Upper lobe of left lung (tissue), 6 donors: ENCODE data around the gene IL16. TPM values are rescaled to one million over a fixed set of nuclear protein-coding genes. Genes with fewer than 3 reads are reported as not detected.

Experiments used
- ATAC-seq, 2 donors: fragments of 200-7000 bp; cut with Tn5 transposase; one replicate each; pipeline ENCODE4 v1.9.1; 2022; ENCODE audit warnings: mild to moderate bottlenecking in 2 of 2, moderate library complexity in 2 of 2; ENCODE audit not compliant: low FRiP score in 2 of 2
- DNase-seq, 2 donors: peaks; one replicate each; pipeline ENCODE4 v3.0.0-alpha.2; 2019 to 2020
- H3K27ac ChIP-seq, 4 donors: fragments of 200-600 bp; sonication (generic); one replicate each; pipeline ENCODE4 v1.5.1; 2016 to 2019
- H3K27me3 ChIP-seq, 4 donors: fragments of 200-600 bp; sonication (generic); one replicate each; pipeline ENCODE4 v1.5.1; 2017 to 2019
- H3K36me3 ChIP-seq, 4 donors: fragments of 200-600 bp; sonication (generic); one replicate each; pipeline ENCODE4 v1.5.1; 2016 to 2019
- H3K4me1 ChIP-seq, 4 donors: fragments of 200-600 bp; sonication (generic); one replicate each; pipeline ENCODE4 v1.5.1; 2018 to 2019
- H3K4me3 ChIP-seq, 4 donors: fragments of 200-600 bp; sonication (generic); one replicate each; pipeline ENCODE4 v1.5.1; 2017 to 2019; ENCODE audit warnings: mild to moderate bottlenecking in 2 of 4, moderate library complexity in 1 of 4
- H3K9me3 ChIP-seq, 4 donors: fragments of 200-600 bp; sonication (generic); one replicate each; pipeline ENCODE4 v1.5.1; 2018 to 2019
- EP300 ChIP-seq, 4 donors: sonication (generic); formaldehyde crosslinking; IDR thresholded peaks; one replicate each; pipeline ENCODE4 v1.5.1; 2017; ENCODE audit warnings: antibody characterized with exemption in 4 of 4, control low read depth in 2 of 4
- POLR2A ChIP-seq, 4 donors: fragments of 450-650 bp; IDR thresholded peaks; one replicate each; pipeline ENCODE4 v1.5.1; 2016 to 2017; ENCODE audit warnings: antibody characterized with exemption in 4 of 4, mild to moderate bottlenecking in 2 of 4
- POLR2AphosphoS5 ChIP-seq, 2 donors: sonication (generic); formaldehyde crosslinking; IDR thresholded peaks; one replicate each; pipeline ENCODE4 v1.5.1; 2017; ENCODE audit warnings: antibody characterized with exemption in 2 of 2
- WGBS, 2 donors: methylation state at CpG; one replicate each; pipeline ENCODE4 v1.1.5; 2017 to 2018; 5-methylcytosine and 5-hydroxymethylcytosine counted together
- total RNA-seq, 6 donors: library from RNA; depleted of rRNA in 4 of 6; stranded (reverse); fragments of >200 nt in 4 of 6; gene quantifications; one replicate each; pipeline versions ENCODE4 v1.1.0 to v1.2.1, GENCODE V29; 2016 to 2021
- TF ChIP-seq, protein P1 (sequence below), 6 experiments: fragments of 450-650 bp in 4 of 6; fragments of 200-600 bp in 2 of 6; sonication (generic) in 2 of 6; IDR thresholded peaks; one replicate each; pipeline ENCODE4 v1.5.1; 2016 to 2019; ENCODE audit warnings: antibody characterized with exemption in 6 of 6
- donor health status: DM: no; HTN: no; CAD: no; lungs with moderate emphysema.
- donor health status: DM: no; HTN: yes; CAD: no; lungs with severe emphysema.

The IL16 gene
- total RNA-seq, 6 donors from 2014 or later: 18.9 to 102 (median 31.8) TPM

DNA sequence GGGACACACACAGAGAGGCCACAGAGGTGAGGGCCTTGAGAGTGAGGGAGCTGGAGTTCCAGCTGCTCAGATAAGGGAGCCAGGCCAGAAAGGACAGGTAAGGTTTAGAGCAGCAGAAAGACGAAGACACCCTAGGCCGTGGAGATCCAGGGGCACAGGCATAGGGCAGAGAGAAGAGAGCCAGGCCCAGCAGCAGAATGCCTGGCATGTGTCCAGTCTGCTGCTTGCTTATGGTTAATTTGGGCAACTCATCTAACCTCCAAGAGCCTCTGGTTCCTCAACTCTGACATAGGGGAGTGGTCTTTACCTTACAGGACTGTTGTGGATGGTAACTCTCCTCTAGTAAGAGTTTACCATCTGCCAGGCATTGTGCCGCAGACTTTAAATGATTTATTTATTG lies 91.4 kb downstream of the IL16 start:
- Histone ChIP-seq H3K36me3 (peaks cover 0 to 53% (median 4%) of the 10 kb centered on the region in 4 donors), H3K9me3 (no peaks in the 10 kb centered on the region), H3K27ac (no peak overlapping the region), H3K4me3 (no peak overlapping the region), H3K4me1 (no peaks in the 10 kb centered on the region), H3K27me3 (no peaks in the 10 kb centered on the region)
- DNase-seq: no peak
- ATAC-seq: no peak
- 87 to 100% methylated on average over 3 of the region's 3 CpGs for WGBS, 2 donors
- TF ChIP-seq EP300 (IDR thresholded peaks at IDR 0.05): no peak
- TF ChIP-seq, protein P1, sequence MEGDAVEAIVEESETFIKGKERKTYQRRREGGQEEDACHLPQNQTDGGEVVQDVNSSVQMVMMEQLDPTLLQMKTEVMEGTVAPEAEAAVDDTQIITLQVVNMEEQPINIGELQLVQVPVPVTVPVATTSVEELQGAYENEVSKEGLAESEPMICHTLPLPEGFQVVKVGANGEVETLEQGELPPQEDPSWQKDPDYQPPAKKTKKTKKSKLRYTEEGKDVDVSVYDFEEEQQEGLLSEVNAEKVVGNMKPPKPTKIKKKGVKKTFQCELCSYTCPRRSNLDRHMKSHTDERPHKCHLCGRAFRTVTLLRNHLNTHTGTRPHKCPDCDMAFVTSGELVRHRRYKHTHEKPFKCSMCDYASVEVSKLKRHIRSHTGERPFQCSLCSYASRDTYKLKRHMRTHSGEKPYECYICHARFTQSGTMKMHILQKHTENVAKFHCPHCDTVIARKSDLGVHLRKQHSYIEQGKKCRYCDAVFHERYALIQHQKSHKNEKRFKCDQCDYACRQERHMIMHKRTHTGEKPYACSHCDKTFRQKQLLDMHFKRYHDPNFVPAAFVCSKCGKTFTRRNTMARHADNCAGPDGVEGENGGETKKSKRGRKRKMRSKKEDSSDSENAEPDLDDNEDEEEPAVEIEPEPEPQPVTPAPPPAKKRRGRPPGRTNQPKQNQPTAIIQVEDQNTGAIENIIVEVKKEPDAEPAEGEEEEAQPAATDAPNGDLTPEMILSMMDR (IDR thresholded peaks at IDR 0.05): no peak
- no peak for TF ChIP-seq POLR2A (IDR thresholded peaks at IDR 0.05)
- TF ChIP-seq POLR2AphosphoS5 (IDR thresholded peaks at IDR 0.05): no peak

DNA sequence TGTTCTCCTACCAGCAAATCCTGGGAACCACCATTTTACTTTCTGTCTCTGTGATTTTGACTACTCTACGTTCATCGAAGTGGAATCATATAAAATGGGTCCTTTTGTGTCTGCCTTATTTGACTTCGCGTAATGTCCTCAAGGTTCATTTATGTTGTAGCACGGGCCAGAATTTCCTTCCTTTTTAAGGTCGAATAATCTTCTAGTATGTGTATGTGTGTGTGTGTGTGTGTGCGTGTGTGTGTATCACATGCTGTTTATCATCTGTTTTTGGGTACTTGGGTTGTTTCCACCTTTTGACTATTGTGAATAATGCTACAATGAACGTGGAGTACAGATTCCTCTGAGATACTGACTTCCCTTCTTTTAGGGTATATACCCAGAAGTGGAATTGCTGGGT lies 91.9 kb downstream of the IL16 start:
- no peaks in the 10 kb centered on the region for H3K9me3 ChIP-seq
- H3K4me1 ChIP-seq: peaks cover 0 to 5% (median 2%) of the 10 kb centered on the region in 4 donors
- H3K4me3 ChIP-seq: no peak overlapping the region
- peaks cover 0 to 57% (median 4%) of the 10 kb centered on the region in 4 donors for H3K36me3 ChIP-seq
- no peak overlapping the region for H3K27ac ChIP-seq
- DNase-seq (no peak), ATAC-seq (no peak)
- WGBS, 2 donors: 82 to 84% methylated on average over 8 of the region's 8 CpGs
- TF ChIP-seq POLR2AphosphoS5 (IDR thresholded peaks at IDR 0.05) (no peak), EP300 (IDR thresholded peaks at IDR 0.05) (no peak), POLR2A (IDR thresholded peaks at IDR 0.05) (no peak)
- TF ChIP-seq, protein P1 (IDR thresholded peaks at IDR 0.05): no peak
- H3K27me3 ChIP-seq: no peaks in the 10 kb centered on the region

DNA sequence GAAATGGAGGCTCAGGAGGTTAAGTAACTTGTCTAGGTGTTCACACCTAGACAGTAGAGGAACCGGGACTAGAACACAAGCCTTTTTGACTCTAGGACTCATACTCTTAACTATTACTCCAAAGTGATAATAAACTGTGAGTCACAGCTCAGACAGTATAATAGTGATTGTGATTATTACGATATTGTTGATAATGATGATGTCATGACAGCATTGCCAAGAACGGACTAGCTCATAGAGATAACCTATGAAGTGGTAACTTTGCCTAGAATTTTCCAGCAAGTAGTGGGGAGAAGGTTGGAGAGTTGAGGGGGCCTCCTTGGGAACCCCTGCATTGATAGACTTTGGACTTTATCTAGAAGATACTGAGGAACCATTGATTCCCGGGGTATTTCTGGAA lies 93.2 kb downstream of the IL16 start:
- TF ChIP-seq, protein P1 (IDR thresholded peaks at IDR 0.05): no peak
- TF ChIP-seq EP300 (IDR thresholded peaks at IDR 0.05) (no peak), POLR2AphosphoS5 (IDR thresholded peaks at IDR 0.05) (no peak), POLR2A (IDR thresholded peaks at IDR 0.05) (no peak)
- DNase-seq (no peak), ATAC-seq (no peak)
- H3K36me3 ChIP-seq: peaks cover 0 to 65% (median 4%) of the 10 kb centered on the region in 4 donors
- 89 to 91% methylated on average over 4 of the region's 4 CpGs for WGBS, 2 donors
- H3K27ac ChIP-seq: no peak overlapping the region
- H3K4me1 ChIP-seq: peaks cover 8 to 17% (median 13%) of the 10 kb centered on the region in 4 donors
- H3K27me3 ChIP-seq: no peaks in the 10 kb centered on the region
- no peak overlapping the region for H3K4me3 ChIP-seq
- no peaks in the 10 kb centered on the region for H3K9me3 ChIP-seq

DNA sequence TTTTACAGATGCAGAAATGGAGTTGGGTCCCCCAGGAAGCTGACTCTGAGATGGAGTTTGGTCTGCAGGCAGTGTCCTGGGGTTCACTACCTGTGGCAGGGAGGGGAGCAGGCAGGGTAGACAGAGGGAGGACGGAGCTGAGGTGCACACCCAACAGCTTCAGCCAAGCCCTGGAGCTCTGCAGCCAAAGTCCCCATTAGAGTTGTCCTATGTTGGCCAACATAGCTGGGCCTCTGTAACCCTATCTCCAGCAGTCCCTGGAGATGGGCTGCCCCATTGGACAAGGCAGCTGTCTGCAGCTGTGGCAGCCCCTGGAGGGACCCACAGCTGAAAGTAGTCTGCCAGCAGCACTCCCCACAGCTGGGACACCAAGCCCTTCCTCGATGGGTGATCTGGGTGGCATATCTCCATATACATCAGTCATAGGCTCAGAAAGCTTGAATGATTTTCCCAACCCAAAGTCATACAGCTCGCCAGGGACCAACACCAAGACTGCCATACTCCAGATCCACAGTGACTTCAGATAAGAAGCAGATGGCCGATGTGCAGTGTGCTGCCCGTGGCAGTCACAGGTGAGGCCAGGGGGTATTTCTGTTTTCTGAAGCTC lies 95.3 kb downstream of the IL16 start:
- 67 to 88% methylated on average over 1 to 5 of the region's 5 CpGs for WGBS, 2 donors
- DNase-seq (no peak), ATAC-seq (no peak)
- TF ChIP-seq POLR2AphosphoS5 (IDR thresholded peaks at IDR 0.05): no peak
- Histone ChIP-seq H3K4me1 (peaks cover 24 to 33% (median 28%) of the 10 kb centered on the region in 4 donors), H3K27ac (peak overlapping the region in 2 of 4 donors; percentile 14 to 74), H3K4me3 (no peak overlapping the region), H3K36me3 (peaks cover 0 to 51% (median 4%) of the 10 kb centered on the region in 4 donors), H3K27me3 (no peaks in the 10 kb centered on the region), H3K9me3 (no peaks in the 10 kb centered on the region)

DNA sequence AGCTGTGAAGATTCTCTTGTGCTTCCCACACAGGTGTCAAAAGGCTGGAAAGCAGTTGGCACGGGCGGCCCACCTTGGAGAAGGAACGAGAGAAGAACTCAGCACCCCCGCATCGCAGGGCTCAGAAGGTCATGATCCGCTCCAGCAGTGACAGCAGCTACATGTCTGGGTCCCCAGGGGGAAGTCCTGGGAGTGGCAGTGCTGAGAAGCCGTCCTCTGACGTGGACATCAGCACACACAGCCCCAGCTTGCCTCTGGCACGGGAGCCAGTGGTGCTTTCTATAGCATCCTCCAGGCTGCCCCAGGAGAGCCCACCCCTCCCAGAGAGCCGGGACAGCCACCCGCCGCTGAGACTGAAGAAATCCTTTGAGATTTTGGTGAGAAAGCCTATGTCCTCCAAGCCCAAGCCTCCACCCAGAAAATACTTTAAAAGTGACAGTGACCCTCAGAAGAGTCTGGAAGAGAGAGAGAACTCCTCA lies 95.9 kb downstream of the IL16 start:
- Histone ChIP-seq H3K27me3 (no peaks in the 10 kb centered on the region), H3K9me3 (no peaks in the 10 kb centered on the region), H3K4me1 (peaks cover 24 to 35% (median 32%) of the 10 kb centered on the region in 4 donors), H3K27ac (peak overlapping the region in 3 of 4 donors; percentile 45 to 83 (median 74)), H3K4me3 (no peak overlapping the region), H3K36me3 (peaks cover 0 to 46% (median 2%) of the 10 kb centered on the region in 4 donors)
- TF ChIP-seq, protein P1 (IDR thresholded peaks at IDR 0.05): no peak
- TF ChIP-seq POLR2A (IDR thresholded peaks at IDR 0.05): no peak
- TF ChIP-seq EP300 (IDR thresholded peaks at IDR 0.05): no peak
- TF ChIP-seq POLR2AphosphoS5 (IDR thresholded peaks at IDR 0.05): no peak
- WGBS, 2 donors: 88 to 91% methylated on average over 9 to 11 of the region's 12 CpGs
- DNase-seq (no peak), ATAC-seq (no peak)
